Ramos (cell line): ENCODE data around the gene HSPA4L.

Experiments
- in situ Hi-C: fragments of 300-500 bp; cut with MboI; formaldehyde crosslinking; loops from one replicate; pipeline ENCODE4 v1.14.3; 2022; ENCODE audit warnings: low sequenced_read_pairs; ENCODE audit not compliant: unreplicated experiment

Gene HSPA4L

GRCh38 chr4:127783026-127783769 lies 1.1 kb downstream of the HSPA4L start:
- in situ Hi-C loops = no loop called here

- in situ Hi-C loops = no loop called here
Measured at GRCh38 chr4:127783955-127784770, 2.0 kb downstream of the HSPA4L start.

- in situ Hi-C loops = no loop called here
Measured at GRCh38 chr4:127788517-127788916, 6.4 kb downstream of the HSPA4L start.

- in situ Hi-C loops = no loop called here
Measured at GRCh38 chr4:127791391-127791790, 9.3 kb downstream of the HSPA4L start.

- in situ Hi-C loops = no loop called here
Measured at GRCh38 chr4:127793528-127793927, 11.4 kb downstream of the HSPA4L start.

GRCh38 chr4:127799711-127800110 lies 17.6 kb downstream of the HSPA4L start:
- in situ Hi-C loops = no loop called here

GRCh38 chr4:127809173-127809800 lies 27.2 kb downstream of the HSPA4L start:
- in situ Hi-C loops = no loop called here

GRCh38 chr4:127810551-127810950 lies 28.4 kb downstream of the HSPA4L start:
- in situ Hi-C loops = no loop called here

- in situ Hi-C loops = no loop called here
Measured at GRCh38 chr4:127822430-127822829, 40.3 kb downstream of the HSPA4L start.

- in situ Hi-C loops = no loop called here
Measured at GRCh38 chr4:127828121-127828520, 46.0 kb downstream of the HSPA4L start.

- in situ Hi-C loops = no loop called here
Measured at GRCh38 chr4:127829014-127829413, 46.9 kb downstream of the HSPA4L start.

- in situ Hi-C loops = no loop called here
Measured at GRCh38 chr4:127832585-127832984, 50.5 kb downstream of the HSPA4L start.

GRCh38 chr4:127843704-127844600 lies 61.8 kb downstream of the HSPA4L start:
- in situ Hi-C loops = no loop called here

GRCh38 chr4:127844601-127845116 lies 62.5 kb downstream of the HSPA4L start:
- in situ Hi-C loops = no loop called here

- in situ Hi-C loops = no loop called here
Measured at GRCh38 chr4:127846061-127846460, 63.9 kb downstream of the HSPA4L start.

- in situ Hi-C loops = no loop called here
Measured at GRCh38 chr4:127846765-127847164, 64.6 kb downstream of the HSPA4L start.

- in situ Hi-C loops = no loop called here
Measured at GRCh38 chr4:127849505-127850234, 67.5 kb downstream of the HSPA4L start.

GRCh38 chr4:127852661-127853060 lies 70.5 kb downstream of the HSPA4L start:
- in situ Hi-C loops = no loop called here

GRCh38 chr4:127856196-127856812 lies 74.2 kb downstream of the HSPA4L start:
- in situ Hi-C loops = no loop called here
